ENCODE results near the gene GPANK1. TPM values are rescaled to one million over a fixed set of nuclear protein-coding genes. Genes with fewer than 3 reads are reported as not detected.

The GPANK1 gene
- total and polyA plus RNA-seq, 2 of the 13 experiments (the other 11 are each of a cell fraction or from before 2014, with no cell fraction given), result 15.4 to 22.8 TPM

GRCh38 chr6:31660381-31661261, 4.2 kb downstream of the GPANK1 start, which contains the start of gene C6orf47 (continued):
- TF ChIP-seq SMC3 (IDR thresholded peaks at IDR 0.05; ENCODE audit: low read length) (no peak), NRL (CRISPR knock-in tag; IDR thresholded peaks at IDR 0.05; ENCODE audit: borderline replicate concordance) (peak; percentile 86), NCOA2 (CRISPR knock-in tag; IDR thresholded peaks at IDR 0.05) (no peak; the same call in 1 of the 2 replicates), ELF3 (CRISPR knock-in tag; IDR thresholded peaks at IDR 0.05) (peak; percentile 86), AHR (CRISPR knock-in tag; IDR thresholded peaks at IDR 0.05) (no peak; the same call in 1 of the 2 replicates), ZEB1 (IDR thresholded peaks at IDR 0.05; ENCODE audit: insufficient replicate concordance, low read depth) (no peak), ZNF816 (CRISPR knock-in tag; IDR thresholded peaks at IDR 0.05; ENCODE audit: borderline replicate concordance) (peak; percentile 85; the same call in 1 of the 2 replicates), HES4 (CRISPR knock-in tag; IDR thresholded peaks at IDR 0.05; ENCODE audit: borderline replicate concordance) (peak; percentile 94), ZNF160 (CRISPR knock-in tag; IDR thresholded peaks at IDR 0.05) (peak; percentile 87; the same call in 1 of the 2 replicates), ZKSCAN1 (IDR thresholded peaks at IDR 0.05; ENCODE audit: low read length) (no peak), XBP1 (CRISPR knock-in tag; IDR thresholded peaks at IDR 0.05) (0 out of 2 replicates have a peak, but pooled peaks have one; percentile 60), BRCA1 (CRISPR knock-in tag; IDR thresholded peaks at IDR 0.05) (peak; percentile 86), NR2F2 (IDR thresholded peaks at IDR 0.05; ENCODE audit: borderline replicate concordance, low read depth) (no peak), PITX1 (CRISPR knock-in tag; IDR thresholded peaks at IDR 0.05) (no peak), BATF2 (CRISPR knock-in tag; IDR thresholded peaks at IDR 0.05) (no peak), MAFG (CRISPR knock-in tag; IDR thresholded peaks at IDR 0.05) (no peak), TEAD3 (CRISPR knock-in tag; optimal IDR thresholded peaks at IDR 0.05; ENCODE audit: borderline replicate concordance) (no peak), U2AF1 (optimal IDR thresholded peaks at IDR 0.05; ENCODE audit: low read depth, low read length) (no peak), RARG (CRISPR knock-in tag; IDR thresholded peaks at IDR 0.05; ENCODE audit: low read depth) (no peak), CREB1 (IDR thresholded peaks at IDR 0.05) (no peak), CREB1 (CRISPR knock-in tag; IDR thresholded peaks at IDR 0.05) (no peak), ZNF121 (CRISPR knock-in tag; IDR thresholded peaks at IDR 0.05) (peak; percentile 62; the same call in 1 of the 2 replicates), RNF2 (conservative IDR thresholded peaks at IDR 0.05; ENCODE audit: low read depth) (no peak; the same call in 1 of the 2 replicates), PPARG (CRISPR knock-in tag; conservative IDR thresholded peaks at IDR 0.05) (0 out of 2 replicates have a peak, but pooled peaks have one; percentile 19), TOE1 (CRISPR knock-in tag; IDR thresholded peaks at IDR 0.05) (no peak)
- TF ChIP-seq, protein P1, sequence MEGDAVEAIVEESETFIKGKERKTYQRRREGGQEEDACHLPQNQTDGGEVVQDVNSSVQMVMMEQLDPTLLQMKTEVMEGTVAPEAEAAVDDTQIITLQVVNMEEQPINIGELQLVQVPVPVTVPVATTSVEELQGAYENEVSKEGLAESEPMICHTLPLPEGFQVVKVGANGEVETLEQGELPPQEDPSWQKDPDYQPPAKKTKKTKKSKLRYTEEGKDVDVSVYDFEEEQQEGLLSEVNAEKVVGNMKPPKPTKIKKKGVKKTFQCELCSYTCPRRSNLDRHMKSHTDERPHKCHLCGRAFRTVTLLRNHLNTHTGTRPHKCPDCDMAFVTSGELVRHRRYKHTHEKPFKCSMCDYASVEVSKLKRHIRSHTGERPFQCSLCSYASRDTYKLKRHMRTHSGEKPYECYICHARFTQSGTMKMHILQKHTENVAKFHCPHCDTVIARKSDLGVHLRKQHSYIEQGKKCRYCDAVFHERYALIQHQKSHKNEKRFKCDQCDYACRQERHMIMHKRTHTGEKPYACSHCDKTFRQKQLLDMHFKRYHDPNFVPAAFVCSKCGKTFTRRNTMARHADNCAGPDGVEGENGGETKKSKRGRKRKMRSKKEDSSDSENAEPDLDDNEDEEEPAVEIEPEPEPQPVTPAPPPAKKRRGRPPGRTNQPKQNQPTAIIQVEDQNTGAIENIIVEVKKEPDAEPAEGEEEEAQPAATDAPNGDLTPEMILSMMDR (CRISPR knock-in tag; IDR thresholded peaks at IDR 0.05), result no peak; the same call in 1 of the 2 replicates
- TF ChIP-seq, protein P2, sequence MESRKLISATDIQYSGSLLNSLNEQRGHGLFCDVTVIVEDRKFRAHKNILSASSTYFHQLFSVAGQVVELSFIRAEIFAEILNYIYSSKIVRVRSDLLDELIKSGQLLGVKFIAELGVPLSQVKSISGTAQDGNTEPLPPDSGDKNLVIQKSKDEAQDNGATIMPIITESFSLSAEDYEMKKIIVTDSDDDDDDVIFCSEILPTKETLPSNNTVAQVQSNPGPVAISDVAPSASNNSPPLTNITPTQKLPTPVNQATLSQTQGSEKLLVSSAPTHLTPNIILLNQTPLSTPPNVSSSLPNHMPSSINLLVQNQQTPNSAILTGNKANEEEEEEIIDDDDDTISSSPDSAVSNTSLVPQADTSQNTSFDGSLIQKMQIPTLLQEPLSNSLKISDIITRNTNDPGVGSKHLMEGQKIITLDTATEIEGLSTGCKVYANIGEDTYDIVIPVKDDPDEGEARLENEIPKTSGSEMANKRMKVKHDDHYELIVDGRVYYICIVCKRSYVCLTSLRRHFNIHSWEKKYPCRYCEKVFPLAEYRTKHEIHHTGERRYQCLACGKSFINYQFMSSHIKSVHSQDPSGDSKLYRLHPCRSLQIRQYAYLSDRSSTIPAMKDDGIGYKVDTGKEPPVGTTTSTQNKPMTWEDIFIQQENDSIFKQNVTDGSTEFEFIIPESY (CRISPR knock-in tag; IDR thresholded peaks at IDR 0.05), result no peak
- TF ChIP-seq, protein P3, sequence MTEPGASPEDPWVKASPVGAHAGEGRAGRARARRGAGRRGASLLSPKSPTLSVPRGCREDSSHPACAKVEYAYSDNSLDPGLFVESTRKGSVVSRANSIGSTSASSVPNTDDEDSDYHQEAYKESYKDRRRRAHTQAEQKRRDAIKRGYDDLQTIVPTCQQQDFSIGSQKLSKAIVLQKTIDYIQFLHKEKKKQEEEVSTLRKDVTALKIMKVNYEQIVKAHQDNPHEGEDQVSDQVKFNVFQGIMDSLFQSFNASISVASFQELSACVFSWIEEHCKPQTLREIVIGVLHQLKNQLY (CRISPR knock-in tag; IDR thresholded peaks at IDR 0.05), result no peak

All from HepG2 (cell line).